BLaER1 treated with 17β-estradiol and CSF1 and Interleukin-3, amounts not matched to agents 10 nM and 100 nM (cell line): ENCODE data around the gene PRAME.
"Not testable (repeated sequence)": the region's sequence is repeated elsewhere in the genome, so short reads cannot be mapped to it uniquely, and the experiment has no call there.

Experiments used
- H3K27ac ChIP-seq, 11 experiments: shearing (Covaris generic); formaldehyde crosslinking; 2 replicates each; pipeline ENCODE4 v1.8.1; 2022
- H3K27me3 ChIP-seq, 11 experiments: shearing (Covaris generic); formaldehyde crosslinking; 2 replicates each; pipeline ENCODE4 v1.8.1; 2022
- H3K36me3 ChIP-seq, 11 experiments: shearing (Covaris generic); formaldehyde crosslinking; 2 replicates each; pipeline ENCODE4 v1.8.1; 2022
- H3K4me1 ChIP-seq, 10 experiments: shearing (Covaris generic); formaldehyde crosslinking; 2 replicates each; pipeline ENCODE4 v1.8.1; 2022
- H3K4me2 ChIP-seq, 11 experiments: shearing (Covaris generic); formaldehyde crosslinking; 2 replicates each; pipeline ENCODE4 v1.8.1; 2022
- H3K4me3 ChIP-seq, 10 experiments: shearing (Covaris generic); formaldehyde crosslinking; 2 replicates each; pipeline ENCODE4 v1.8.1; 2022
- H3K9ac ChIP-seq, 11 experiments: shearing (Covaris generic); formaldehyde crosslinking; 2 replicates each; pipeline ENCODE4 v1.8.1; 2022
- H3K9me3 ChIP-seq, 11 experiments: shearing (Covaris generic); formaldehyde crosslinking; replicated peaks in 1 of 11; 2 replicates each; pipeline ENCODE4 v1.8.1; 2022
- H4K20me1 ChIP-seq, 11 experiments: shearing (Covaris generic); formaldehyde crosslinking; 2 replicates each; pipeline ENCODE4 v1.8.1; 2022
- Cebpa-rat ChIP-seq, 11 experiments: shearing (Covaris generic); IDR thresholded peaks; 2 replicates each; pipeline ENCODE4 v1.8.1; 2022

PRAME gene

DNA sequence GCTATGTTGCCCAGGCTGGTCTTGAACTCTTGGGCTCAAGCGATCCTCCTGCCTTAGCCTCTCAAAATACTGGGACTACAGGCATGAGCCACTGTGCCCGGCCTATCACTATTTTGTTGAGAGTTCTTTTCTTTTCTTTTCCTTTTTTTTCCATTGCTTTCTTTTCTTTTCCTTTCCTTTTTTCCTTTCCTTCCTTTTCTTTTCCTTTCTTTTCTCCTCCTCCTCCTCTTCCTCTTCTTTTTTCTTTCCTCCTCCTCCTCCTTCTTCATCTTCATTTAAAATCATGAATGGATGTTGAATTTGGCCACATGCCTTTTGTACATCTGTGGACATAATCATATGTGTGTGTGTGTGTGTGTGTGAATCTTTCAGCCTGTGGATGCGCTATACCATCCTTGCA lies 25.7 kb upstream of the PRAME start:
- Histone ChIP-seq H3K27me3 (no peaks in the 10 kb centered on the region), H3K4me2 (no peak overlapping the region), H3K36me3 (no peaks in the 10 kb centered on the region), H3K9me3 (no peaks in the 10 kb centered on the region), H3K4me3 (no peak overlapping the region), H3K27ac (no peak overlapping the region), H4K20me1 (no peaks in the 10 kb centered on the region), H3K9ac (no peak overlapping the region), H3K4me1 (peaks cover 2 to 48% (median 35%) of the 10 kb centered on the region in 10 experiments)
- no peak for TF ChIP-seq Cebpa-rat (IDR thresholded peaks at IDR 0.05)

DNA sequence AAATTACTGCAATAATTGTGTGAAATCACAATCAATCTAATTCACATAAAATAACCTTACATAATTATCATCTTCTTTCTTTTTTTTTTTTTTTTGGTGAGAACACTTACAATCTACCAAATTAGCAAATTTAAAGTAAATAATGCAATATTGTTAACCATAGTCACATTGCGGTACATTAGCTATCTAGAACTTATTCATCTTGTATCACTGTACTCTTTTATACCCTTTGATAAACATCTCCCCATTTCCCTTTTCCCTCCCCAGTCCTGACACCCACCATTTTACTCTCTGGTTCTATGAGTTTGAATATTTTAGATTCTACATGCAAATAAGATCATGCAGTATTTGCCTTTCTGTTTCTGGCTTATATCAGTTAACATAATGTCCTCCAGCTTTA lies 24.0 kb upstream of the PRAME start:
- Histone ChIP-seq H3K4me3 (no peak overlapping the region), H3K27me3 (no peaks in the 10 kb centered on the region), H3K4me2 (no peak overlapping the region), H4K20me1 (no peaks in the 10 kb centered on the region), H3K27ac (no peak overlapping the region), H3K4me1 (peaks cover 14 to 48% (median 38%) of the 10 kb centered on the region in 10 experiments), H3K9ac (no peak overlapping the region), H3K9me3 (no peaks in the 10 kb centered on the region), H3K36me3 (no peaks in the 10 kb centered on the region)
- no peak for TF ChIP-seq Cebpa-rat (IDR thresholded peaks at IDR 0.05)

DNA sequence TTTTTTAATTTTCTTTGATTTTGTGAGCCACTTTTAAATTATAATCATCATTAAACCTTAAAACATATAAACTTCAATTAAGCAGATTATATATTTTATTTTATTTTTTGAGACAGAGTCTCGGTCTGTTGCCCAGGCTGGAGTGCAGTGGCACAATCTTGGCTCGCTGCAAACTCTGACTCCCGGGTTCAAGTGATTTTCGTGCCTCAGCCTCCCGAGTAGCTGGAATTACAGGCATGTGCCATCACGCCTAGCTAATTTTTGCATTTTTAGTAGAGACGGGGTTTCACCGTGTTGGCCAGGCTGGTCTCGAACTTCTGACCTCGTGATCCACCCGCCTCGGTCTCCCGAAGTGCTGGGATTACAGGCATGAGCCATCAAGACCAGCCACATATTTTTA lies 22.5 kb upstream of the PRAME start:
- not testable (repeated sequence) for H3K27ac ChIP-seq, H3K36me3 ChIP-seq, H4K20me1 ChIP-seq, H3K9ac ChIP-seq, H3K4me2 ChIP-seq, H3K27me3 ChIP-seq, H3K4me3 ChIP-seq, H3K9me3 ChIP-seq
- peaks cover 14 to 47% (median 36%) of the 10 kb centered on the region in 10 experiments for H3K4me1 ChIP-seq

DNA sequence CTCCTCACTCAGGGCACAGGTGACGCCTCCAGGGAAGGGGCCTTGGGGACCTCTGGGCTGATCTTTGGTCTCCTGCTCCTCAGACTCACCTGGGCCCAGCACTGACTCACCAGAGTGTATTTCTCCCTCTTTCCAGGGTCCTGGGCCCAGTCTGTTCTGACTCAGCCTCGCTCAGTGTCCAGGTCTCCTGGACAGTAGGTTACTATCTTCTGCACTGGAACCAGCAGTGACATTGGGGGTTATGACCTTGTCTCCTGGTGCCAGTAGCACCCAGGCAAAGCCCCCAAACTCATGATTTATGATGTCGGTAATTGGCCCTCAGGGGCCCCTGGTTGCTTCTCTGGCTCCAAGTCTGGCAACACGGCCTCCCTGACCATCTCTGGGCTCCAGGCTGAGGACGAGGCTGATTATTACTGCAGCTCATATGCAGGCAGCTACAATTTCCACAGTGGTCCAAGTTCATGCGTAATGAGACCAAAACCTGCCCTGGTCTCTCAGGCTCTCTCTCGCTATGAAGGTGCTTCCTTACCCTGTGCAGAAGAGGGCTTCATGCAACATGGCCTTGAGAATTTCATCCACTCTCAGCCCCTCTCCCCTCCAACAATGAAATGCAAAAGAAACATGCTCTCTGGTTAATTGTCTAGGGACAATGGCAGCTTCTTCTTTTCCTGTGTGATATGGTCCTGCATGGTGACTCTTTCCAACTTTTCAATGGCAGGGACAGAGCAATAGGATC lies 21.0 kb upstream of the PRAME start:
- no peak for TF ChIP-seq Cebpa-rat (IDR thresholded peaks at IDR 0.05)
- peak overlapping the region; percentile 58 to 89 (median 83) for H3K4me2 ChIP-seq

DNA sequence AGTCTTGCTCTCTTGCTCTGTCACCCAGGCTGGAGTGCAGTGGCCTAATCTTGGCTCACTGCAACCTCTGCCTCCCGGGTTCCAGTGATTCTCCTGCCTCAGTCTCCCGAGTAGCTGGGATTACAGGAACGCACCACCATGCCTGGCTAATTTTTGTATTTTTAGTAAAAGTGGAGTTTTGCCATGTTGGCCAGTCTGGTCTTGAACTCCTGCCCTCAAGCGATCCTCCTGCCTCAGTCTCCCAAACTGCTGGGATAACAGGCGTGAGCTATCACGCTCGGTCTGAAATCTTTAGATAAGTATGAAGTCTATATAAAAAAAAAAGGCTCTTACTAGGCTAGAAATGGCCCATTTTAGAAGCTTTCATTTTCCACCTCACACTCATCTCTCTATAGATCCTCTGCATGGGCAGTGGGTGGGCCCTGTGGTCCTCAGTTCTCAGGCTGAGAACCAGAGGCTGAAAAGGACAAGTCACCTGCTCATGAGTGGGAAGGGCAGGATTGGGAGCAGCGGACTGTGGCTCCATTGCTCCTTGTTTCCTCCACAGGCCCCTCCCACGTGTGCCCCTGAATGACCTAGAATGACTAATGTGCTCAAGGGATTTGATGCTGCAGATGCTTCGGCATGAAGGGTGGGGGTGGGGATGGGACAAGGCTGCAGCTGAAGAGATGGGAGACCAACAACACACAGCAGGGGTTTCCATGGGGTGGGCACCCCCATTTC lies 19.8 kb upstream of the PRAME start:
- no peak for TF ChIP-seq Cebpa-rat (IDR thresholded peaks at IDR 0.05)
- H3K9me3 ChIP-seq, result no peaks in the 10 kb centered on the region
- no peaks in the 10 kb centered on the region for H3K27me3 ChIP-seq
- 0 out of 20 replicates have a peak overlapping the region, but pooled peaks of 1 of the 10 experiments have one; percentile 26 for H3K4me3 ChIP-seq
- no peaks in the 10 kb centered on the region for H3K36me3 ChIP-seq
- H3K27ac ChIP-seq, result peak overlapping the region in 8 of 11 experiments; percentile 41 to 75 (median 64); a peak in 13 of 22 replicates
- H3K9ac ChIP-seq, result peak overlapping the region in 5 of 11 experiments; percentile 22 to 65 (median 51); a peak in 6 of 22 replicates
- H3K4me1 ChIP-seq, result peaks cover 14 to 41% (median 38%) of the 10 kb centered on the region in 10 experiments
- H3K4me2 ChIP-seq, result peak overlapping the region; percentile 58 to 89 (median 83)
- H4K20me1 ChIP-seq, result no peaks in the 10 kb centered on the region

More for the DNA sequence above, 21.0 kb upstream of the PRAME start:
- H4K20me1 ChIP-seq, result no peaks in the 10 kb centered on the region
- no peaks in the 10 kb centered on the region for H3K9me3 ChIP-seq
- peak overlapping the region in 8 of 11 experiments; percentile 41 to 75 (median 64); a peak in 15 of 22 replicates for H3K27ac ChIP-seq
- H3K27me3 ChIP-seq, result no peaks in the 10 kb centered on the region
- peak overlapping the region in 1 of 10 experiments; percentile 26; a peak in 1 of 20 replicates for H3K4me3 ChIP-seq
- H3K36me3 ChIP-seq, result no peaks in the 10 kb centered on the region
- H3K4me1 ChIP-seq, result peaks cover 14 to 38% (median 35%) of the 10 kb centered on the region in 10 experiments
- peak overlapping the region in 4 of 11 experiments; percentile 22 to 65 (median 52); a peak in 6 of 22 replicates for H3K9ac ChIP-seq

DNA sequence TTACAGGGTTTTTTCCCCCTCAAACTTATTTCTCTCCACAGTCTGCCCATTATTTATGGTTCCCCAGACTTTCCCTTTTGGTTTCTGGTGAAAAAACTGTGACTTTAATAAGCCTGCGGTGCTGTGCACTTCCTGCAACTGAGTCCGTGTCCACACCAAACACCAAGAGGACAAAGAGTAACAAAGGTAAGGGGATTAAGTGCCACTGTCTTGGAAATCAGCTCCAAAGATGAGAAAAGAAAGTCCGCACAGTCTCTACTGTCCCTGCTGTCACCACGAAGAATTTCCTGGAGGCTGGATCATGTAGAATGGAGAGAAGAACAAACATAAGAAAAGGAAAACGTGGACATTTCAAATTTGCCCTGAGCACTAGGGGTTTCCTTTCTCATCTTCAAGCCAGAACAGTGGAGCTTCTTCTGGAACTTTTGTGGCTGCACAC lies 17.9 kb upstream of the PRAME start:
- Histone ChIP-seq H3K4me2 (peak overlapping the region in 5 of 11 experiments; percentile 13 to 30 (median 17); a peak in 6 of 22 replicates), H3K9ac (no peak overlapping the region), H3K27me3 (no peaks in the 10 kb centered on the region), H4K20me1 (no peaks in the 10 kb centered on the region), H3K36me3 (no peaks in the 10 kb centered on the region), H3K4me1 (peaks cover 14 to 52% (median 48%) of the 10 kb centered on the region in 10 experiments), H3K4me3 (no peak overlapping the region), H3K27ac (no peak overlapping the region), H3K9me3 (no peaks in the 10 kb centered on the region)
- no peak for TF ChIP-seq Cebpa-rat (IDR thresholded peaks at IDR 0.05)

DNA sequence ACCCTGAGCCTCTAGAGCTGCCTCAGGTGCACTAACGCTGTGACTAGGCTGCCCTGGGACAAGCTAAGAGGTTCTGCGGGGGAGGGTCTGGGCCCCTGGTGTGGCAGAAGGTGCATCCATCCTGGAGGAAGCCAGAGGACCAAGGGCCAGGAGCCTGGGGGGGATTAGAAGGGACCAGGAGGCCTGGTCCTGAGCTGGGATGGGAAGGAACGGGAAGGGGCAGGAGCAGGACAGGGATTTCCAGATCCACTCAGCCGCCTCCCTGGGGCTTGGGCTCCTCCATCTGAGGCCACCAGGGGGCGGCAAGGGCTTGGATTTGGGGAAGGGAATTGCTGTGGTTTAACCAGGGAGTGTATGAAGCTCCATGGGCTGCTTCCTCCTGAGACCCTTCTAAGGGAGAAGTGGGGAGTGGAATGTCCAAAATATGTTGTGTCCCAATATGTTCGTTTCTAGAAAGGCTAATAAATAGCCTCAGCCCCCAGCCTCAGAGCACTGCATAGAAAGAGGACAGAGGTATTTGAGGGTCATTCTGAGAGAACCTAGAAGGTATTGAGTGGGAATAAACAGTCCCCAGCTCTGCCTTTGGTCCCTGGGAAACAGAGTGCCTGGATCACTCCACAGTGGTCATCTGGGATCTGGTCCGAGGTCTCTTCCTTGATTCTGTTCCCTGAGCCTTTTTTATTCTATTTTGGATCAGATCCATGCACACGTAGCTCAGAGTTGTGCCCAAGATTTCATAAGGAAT lies 17.4 kb upstream of the PRAME start:
- Histone ChIP-seq H3K36me3 (no peaks in the 10 kb centered on the region), H3K9me3 (no peaks in the 10 kb centered on the region), H3K27ac (no peak overlapping the region), H3K4me1 (peaks cover 14 to 52% (median 48%) of the 10 kb centered on the region in 10 experiments), H4K20me1 (no peaks in the 10 kb centered on the region), H3K4me2 (peak overlapping the region in 5 of 11 experiments; percentile 13 to 30 (median 17); a peak in 7 of 22 replicates), H3K4me3 (no peak overlapping the region), H3K27me3 (no peaks in the 10 kb centered on the region), H3K9ac (no peak overlapping the region)
- no peak for TF ChIP-seq Cebpa-rat (IDR thresholded peaks at IDR 0.05)

DNA sequence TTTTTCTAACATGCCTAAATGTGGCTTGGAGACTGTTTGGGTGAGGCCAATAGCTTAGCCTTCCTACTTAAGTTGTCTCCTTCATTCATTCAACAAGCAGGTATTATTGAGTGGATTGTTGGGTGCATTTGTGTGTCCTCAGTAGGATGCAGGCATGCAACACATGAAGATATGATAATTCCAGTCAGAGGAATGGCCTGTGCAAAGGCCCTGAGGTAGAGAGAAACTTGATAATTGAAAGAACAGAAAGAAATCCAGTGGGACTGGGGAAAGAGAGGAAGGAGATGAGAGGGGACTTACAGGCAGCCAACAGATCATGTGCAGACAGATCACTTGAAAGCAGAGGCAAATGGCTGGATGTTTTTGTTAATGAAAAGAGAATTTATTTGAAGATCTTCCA lies 15.3 kb upstream of the PRAME start:
- Histone ChIP-seq H3K36me3 (no peaks in the 10 kb centered on the region), H3K9ac (no peak overlapping the region), H3K4me2 (peak overlapping the region in 5 of 11 experiments; percentile 72 to 88 (median 83); a peak in 5 of 22 replicates), H4K20me1 (no peaks in the 10 kb centered on the region), H3K27ac (no peak overlapping the region), H3K4me3 (no peak overlapping the region), H3K27me3 (no peaks in the 10 kb centered on the region), H3K4me1 (peaks cover 7 to 39% (median 35%) of the 10 kb centered on the region in 10 experiments), H3K9me3 (no peaks in the 10 kb centered on the region)
- no peak for TF ChIP-seq Cebpa-rat (IDR thresholded peaks at IDR 0.05)
